ELF-1 (cell line): ENCODE data around the gene STARD9.
A peak's percentile ranks its signal among the peaks of the same experiment; 100 is the strongest.
"Not testable (repeated sequence)": the region's sequence is repeated elsewhere in the genome, so short reads cannot be mapped to it uniquely, and the experiment has no call there.

Experiments used
- DNase-seq: peaks from one replicate; pipeline ENCODE4 v3.0.0-alpha.2; 2016; ENCODE audit warnings: low read depth, low spot score

The STARD9 gene

DNA sequence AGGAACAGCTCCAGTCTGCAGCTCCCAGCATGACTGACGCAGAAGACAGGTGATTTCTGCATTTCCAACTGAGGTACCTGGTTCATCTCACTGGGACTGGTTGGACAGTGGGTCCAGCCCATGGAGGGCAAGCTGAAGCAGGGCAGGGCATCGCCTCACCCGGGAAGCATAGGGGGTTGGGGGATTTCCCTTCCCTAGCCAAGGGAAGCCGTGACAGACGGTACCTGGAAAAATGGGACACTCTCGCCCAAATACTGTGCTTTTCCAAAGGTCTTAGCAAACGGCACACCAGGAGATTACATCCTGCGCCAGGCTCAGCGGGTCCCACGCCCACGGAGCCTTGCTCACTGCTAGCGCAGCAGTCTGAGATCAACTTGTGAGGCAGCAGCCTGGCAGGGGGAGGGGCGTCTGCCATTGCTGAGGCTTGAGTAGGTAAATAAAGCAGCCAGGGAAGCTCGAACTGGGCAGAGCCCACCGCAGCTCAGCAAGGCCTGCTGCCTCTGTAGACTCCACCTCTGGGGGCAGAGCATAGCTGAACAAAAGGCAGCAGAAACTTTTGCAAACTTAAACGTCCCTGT, 188.8 kb downstream of the STARD9 start:
- peak; percentile 57 for DNase-seq

DNA sequence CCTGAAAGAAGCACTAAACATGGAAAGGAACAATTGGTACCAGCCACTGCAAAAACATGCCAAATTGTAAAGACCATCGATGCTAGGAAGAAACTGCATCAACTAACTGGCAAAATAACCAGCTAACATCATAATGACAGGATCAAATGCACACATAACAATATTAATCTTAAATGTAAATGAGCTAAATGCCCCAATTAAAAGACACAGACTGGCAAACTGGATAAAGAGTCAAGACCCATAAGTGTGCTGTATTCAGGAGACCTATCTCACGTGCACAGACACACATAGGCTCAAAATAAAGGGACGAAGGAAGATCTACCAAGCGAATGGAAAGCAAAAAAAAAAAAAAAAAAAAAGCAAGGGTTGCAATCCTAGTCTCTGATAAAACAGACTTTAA, 190.7 kb downstream of the STARD9 start:
- not testable (repeated sequence) for DNase-seq
